Activated B cell treated with CpG ODN at 0.5 μM for 24 hours (primary cell): ENCODE results near the gene VAV2. TPM values are rescaled to one million over a fixed set of nuclear protein-coding genes. Genes with fewer than 3 reads are reported as not detected.

Experiments used
- ATAC-seq: fragments of 200-7000 bp; cut with Tn5 transposase; one replicate; pipeline ENCODE4 v1.10.0; 2021; ENCODE audit warnings: low read depth, mild to moderate bottlenecking, moderate library complexity
- CTCF ChIA-PET: fragments of 350-600 bp; sonication (Branson Sonifier 250); formaldehyde crosslinking; loops from one replicate; lab custom pipeline; 2021; ENCODE audit warnings: antibody characterized with exemption; lab: Charles Lee
- POLR2A ChIA-PET: fragments of 350-600 bp; sonication (Branson Sonifier 250); formaldehyde crosslinking; loops from one replicate; lab custom pipeline; 2021; ENCODE audit warnings: antibody characterized with exemption; lab: Charles Lee
- DNase-seq: peaks from one replicate; pipeline ENCODE4 v3.0.0; 2022
- H3K27ac Mint-ChIP-seq: one replicate; pipeline ENCODE4 v1.8.0; 2020; ENCODE audit warnings: mixed read lengths
- H3K27me3 Mint-ChIP-seq: one replicate; pipeline ENCODE4 v1.8.0; 2021; ENCODE audit warnings: mixed read lengths
- H3K36me3 Mint-ChIP-seq: one replicate; pipeline ENCODE4 v1.8.0; 2021; ENCODE audit warnings: low read depth, mixed read lengths
- H3K4me1 Mint-ChIP-seq: one replicate; pipeline ENCODE4 v1.8.0; 2021; ENCODE audit warnings: mixed read lengths
- H3K4me3 Mint-ChIP-seq: one replicate; pipeline ENCODE4 v1.8.0; 2020; ENCODE audit warnings: mild to moderate bottlenecking, mixed read lengths
- H3K9me3 Mint-ChIP-seq: one replicate; pipeline ENCODE4 v1.8.0; 2020; ENCODE audit warnings: mixed read lengths
- intact Hi-C: fragments of 100-400 bp; cut with micrococcal nuclease; formaldehyde crosslinking; loops from one replicate; pipeline ENCODE4 v1.15.1; 2024
- total RNA-seq: library from RNA; stranded (reverse); gene quantifications from 2 replicates; pipeline ENCODE4 v1.2.3, GENCODE V29; 2022
- TF ChIP-seq, protein P1 (sequence below): fragments of 200-600 bp; IDR thresholded peaks from one replicate; pipeline ENCODE4 v1.8.0; 2022; ENCODE audit warnings: antibody characterized with exemption, mild to moderate bottlenecking

Gene VAV2
- total RNA-seq, 1 donor from 2014 or later, result 99.6 TPM

- no peak overlapping the region for H3K27ac Mint-ChIP-seq
- CTCF ChIA-PET, result interaction anchor here (5.3 kb wide), 1 partner anchor 216 kb away, joined by 220 read pairs; no protein-coding TSS in a partner anchor
Observed at GRCh38 chr9:133997584-133997983, 5.5 kb upstream of the VAV2 start.

GRCh38 chr9:133996531-133997520, 4.7 kb upstream of the VAV2 start:
- DNase-seq (no peak), ATAC-seq (no peak)
- TF ChIP-seq, protein P1, sequence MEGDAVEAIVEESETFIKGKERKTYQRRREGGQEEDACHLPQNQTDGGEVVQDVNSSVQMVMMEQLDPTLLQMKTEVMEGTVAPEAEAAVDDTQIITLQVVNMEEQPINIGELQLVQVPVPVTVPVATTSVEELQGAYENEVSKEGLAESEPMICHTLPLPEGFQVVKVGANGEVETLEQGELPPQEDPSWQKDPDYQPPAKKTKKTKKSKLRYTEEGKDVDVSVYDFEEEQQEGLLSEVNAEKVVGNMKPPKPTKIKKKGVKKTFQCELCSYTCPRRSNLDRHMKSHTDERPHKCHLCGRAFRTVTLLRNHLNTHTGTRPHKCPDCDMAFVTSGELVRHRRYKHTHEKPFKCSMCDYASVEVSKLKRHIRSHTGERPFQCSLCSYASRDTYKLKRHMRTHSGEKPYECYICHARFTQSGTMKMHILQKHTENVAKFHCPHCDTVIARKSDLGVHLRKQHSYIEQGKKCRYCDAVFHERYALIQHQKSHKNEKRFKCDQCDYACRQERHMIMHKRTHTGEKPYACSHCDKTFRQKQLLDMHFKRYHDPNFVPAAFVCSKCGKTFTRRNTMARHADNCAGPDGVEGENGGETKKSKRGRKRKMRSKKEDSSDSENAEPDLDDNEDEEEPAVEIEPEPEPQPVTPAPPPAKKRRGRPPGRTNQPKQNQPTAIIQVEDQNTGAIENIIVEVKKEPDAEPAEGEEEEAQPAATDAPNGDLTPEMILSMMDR, result no peak
- Mint-ChIP-seq H3K27me3 (no peaks in the 10 kb centered on the region), H3K27ac (no peak overlapping the region), H3K4me3 (no peak overlapping the region), H3K36me3 (no peaks in the 10 kb centered on the region), H3K4me1 (peaks cover 24% of the 10 kb centered on the region), H3K9me3 (no peaks in the 10 kb centered on the region)
- POLR2A ChIA-PET, result no interaction called here
- CTCF ChIA-PET, result interaction anchor here (1.3 to 5.3 kb wide), 3 partner anchors 9 to 216 kb away, joined by 3 to 220 read pairs (median 126); no protein-coding TSS in a partner anchor
- intact Hi-C loops, result no loop called here

More at GRCh38 chr9:133997584-133997983, 5.5 kb upstream of the VAV2 start:
- no peak for DNase-seq
- H3K27me3 Mint-ChIP-seq, result no peaks in the 10 kb centered on the region
- H3K4me1 Mint-ChIP-seq, result peaks cover 24% of the 10 kb centered on the region
- H3K36me3 Mint-ChIP-seq, result no peaks in the 10 kb centered on the region
- TF ChIP-seq, protein P1, result no peak
- POLR2A ChIA-PET, result no interaction called here
- intact Hi-C loops, result no loop called here
- ATAC-seq, result no peak
- H3K9me3 Mint-ChIP-seq, result no peaks in the 10 kb centered on the region
- no peak overlapping the region for H3K4me3 Mint-ChIP-seq

DNA sequence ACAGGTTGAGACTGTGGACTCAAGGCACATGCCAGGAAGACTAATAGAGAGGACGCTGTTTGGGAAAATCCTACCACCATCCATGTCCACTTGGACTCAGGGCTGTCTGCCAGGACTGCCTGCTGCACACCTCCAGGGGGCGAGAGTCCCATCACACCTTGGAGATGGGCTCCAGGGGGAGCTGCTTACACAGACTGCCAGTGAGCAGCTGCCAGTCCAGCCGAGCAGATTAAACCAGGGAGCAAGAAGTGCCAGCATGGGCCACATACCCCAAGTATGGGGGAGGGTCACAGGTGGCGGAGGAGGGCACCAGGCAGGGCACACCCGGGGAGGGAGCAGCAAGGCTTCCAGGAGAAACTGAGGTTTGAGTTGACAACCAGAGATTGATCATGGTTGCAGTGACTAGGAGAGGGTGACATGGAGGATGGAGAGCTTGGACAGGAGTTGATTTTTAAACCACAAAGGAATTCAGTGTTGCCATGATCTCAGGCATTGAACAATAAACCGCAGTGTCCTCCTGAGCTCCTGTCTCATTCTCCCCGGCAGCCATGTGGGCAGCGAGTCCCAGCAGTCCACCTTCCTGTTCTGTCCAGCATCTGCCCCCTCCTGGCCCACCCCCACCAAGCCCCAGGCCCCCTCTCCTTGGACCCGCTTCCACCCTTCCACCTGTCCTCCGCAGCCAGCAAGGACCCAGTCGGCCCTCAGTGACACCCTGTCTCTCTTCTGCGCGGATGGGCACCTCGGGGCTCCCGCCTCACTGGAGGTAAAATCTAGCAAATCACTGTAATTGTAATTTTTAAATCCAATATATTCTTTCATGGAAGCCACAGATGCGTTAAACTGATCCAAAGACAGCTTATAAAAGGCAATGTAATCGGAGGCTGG, 3.1 kb upstream of the VAV2 start:
- no peak overlapping the region for H3K4me3 Mint-ChIP-seq
- ATAC-seq (no peak), DNase-seq (no peak)
- CTCF ChIA-PET, result interaction anchor here (1.0 to 5.3 kb wide), 13 partner anchors 9 to 462 kb away, joined by 3 to 220 read pairs (median 8); no protein-coding TSS in a partner anchor
- TF ChIP-seq, protein P1, result no peak
- intact Hi-C loops, result loop anchor here (2.0 kb wide), 1 partner anchor 406 kb away; no protein-coding TSS in a partner anchor
- POLR2A ChIA-PET, result interaction anchor here (1.0 to 4.3 kb wide), 6 partner anchors 14 to 212 kb away, joined by 3 to 47 read pairs (median 12); partner anchors contain the start of gene WDR5
- no peak overlapping the region for H3K27ac Mint-ChIP-seq
- no peaks in the 10 kb centered on the region for H3K36me3 Mint-ChIP-seq
- no peaks in the 10 kb centered on the region for H3K27me3 Mint-ChIP-seq
- no peaks in the 10 kb centered on the region for H3K9me3 Mint-ChIP-seq
- H3K4me1 Mint-ChIP-seq, result peaks cover 23% of the 10 kb centered on the region

DNA sequence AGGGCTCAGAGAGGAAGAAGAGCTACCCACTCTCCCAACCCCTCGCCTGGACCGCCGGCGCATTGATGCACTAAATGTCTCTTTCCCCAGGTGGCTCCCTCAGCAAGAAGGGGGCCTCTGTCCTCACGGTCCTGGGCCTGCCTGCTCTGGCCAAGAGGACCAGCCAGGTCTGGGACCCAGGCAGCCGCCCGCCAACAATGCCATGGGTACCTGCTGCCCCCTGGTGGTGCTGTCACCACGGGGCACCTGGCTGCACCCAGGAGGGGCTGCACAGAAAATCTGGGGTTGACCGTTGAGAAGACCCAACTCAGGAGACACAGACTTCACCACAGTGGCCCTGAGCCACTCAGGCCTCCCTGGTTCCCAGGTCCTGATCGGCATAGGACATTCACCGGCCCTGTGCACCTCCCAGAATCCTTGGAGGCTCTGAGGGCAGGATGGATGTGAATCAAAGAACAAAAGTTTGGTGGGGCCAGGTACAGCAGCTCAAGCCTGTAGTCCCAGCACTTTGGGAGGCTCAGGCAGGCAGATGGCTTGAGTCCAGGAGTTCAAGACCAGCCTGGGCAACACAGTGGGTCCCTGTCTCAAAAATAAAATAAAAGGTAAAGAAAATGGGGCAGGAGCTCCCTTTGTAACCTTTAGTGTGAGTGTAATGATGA, 2.4 kb upstream of the VAV2 start:
- no peaks in the 10 kb centered on the region for H3K36me3 Mint-ChIP-seq
- H3K4me1 Mint-ChIP-seq, result peaks cover 28% of the 10 kb centered on the region
- H3K27me3 Mint-ChIP-seq, result no peaks in the 10 kb centered on the region
- TF ChIP-seq, protein P1, result peak; percentile 62
- no peak overlapping the region for H3K27ac Mint-ChIP-seq
- peak; percentile 86 for DNase-seq
- peak; percentile 32 for ATAC-seq
- ChIA-PET CTCF (interaction anchor here (0.6 to 5.3 kb wide), 28 partner anchors 10 to 462 kb away, joined by 3 to 220 read pairs (median 5); no protein-coding TSS in a partner anchor), POLR2A (interaction anchor here (0.7 to 4.3 kb wide), 8 partner anchors 15 to 211 kb away, joined by 3 to 47 read pairs (median 4); partner anchors contain the start of gene WDR5)
- no peaks in the 10 kb centered on the region for H3K9me3 Mint-ChIP-seq
- H3K4me3 Mint-ChIP-seq, result peak overlapping the region; percentile 68
- intact Hi-C loops, result loop anchor here (1.0 to 5.0 kb wide), 9 partner anchors 67 to 461 kb away; partner anchors contain the start of gene SARDH
